ENCODE results near the gene POFUT2.

POFUT2 gene

GRCh38 chr21:45287438-45288391, at the start of gene POFUT2:
Gene POFUT2 (minus strand): TSS chr21:45287895. CDS start chr21:45287871, 24 bp downstream.
- DNase-seq (ENCODE audit: extremely low read depth in 1 of 2, low read depth in 1 of 2): peak; percentile 94 to 97

- DNase-seq (ENCODE audit: extremely low read depth in 1 of 2, low read depth in 1 of 2): no peak
Observed at GRCh38 chr21:45336870-45337269, 49.2 kb upstream of the POFUT2 start.

- DNase-seq (ENCODE audit: extremely low read depth in 1 of 2, low read depth in 1 of 2): no peak
Observed at GRCh38 chr21:45336535-45336810, 48.8 kb upstream of the POFUT2 start.

- no peak for DNase-seq (ENCODE audit: extremely low read depth in 1 of 2, low read depth in 1 of 2)
Observed at GRCh38 chr21:45335761-45336534, 48.3 kb upstream of the POFUT2 start.

- no peak for DNase-seq (ENCODE audit: extremely low read depth in 1 of 2, low read depth in 1 of 2)
Observed at GRCh38 chr21:45335151-45335760, 47.6 kb upstream of the POFUT2 start.

- DNase-seq (ENCODE audit: extremely low read depth in 1 of 2, low read depth in 1 of 2): no peak
Observed at GRCh38 chr21:45334591-45335081, 46.9 kb upstream of the POFUT2 start.

GRCh38 chr21:45334134-45334533, 46.4 kb upstream of the POFUT2 start:
- no peak for DNase-seq (ENCODE audit: extremely low read depth in 1 of 2, low read depth in 1 of 2)

- DNase-seq (ENCODE audit: extremely low read depth in 1 of 2, low read depth in 1 of 2): no peak
Observed at GRCh38 chr21:45333583-45334121, 46.0 kb upstream of the POFUT2 start.

- no peak for DNase-seq (ENCODE audit: extremely low read depth in 1 of 2, low read depth in 1 of 2)
Observed at GRCh38 chr21:45332981-45333582, 45.4 kb upstream of the POFUT2 start.

GRCh38 chr21:45332415-45332814, 44.7 kb upstream of the POFUT2 start:
- DNase-seq (ENCODE audit: extremely low read depth in 1 of 2, low read depth in 1 of 2): no peak

GRCh38 chr21:45331531-45332147, 43.9 kb upstream of the POFUT2 start:
- no peak for DNase-seq (ENCODE audit: extremely low read depth in 1 of 2, low read depth in 1 of 2)

GRCh38 chr21:45330851-45331261, 43.2 kb upstream of the POFUT2 start:
- no peak for DNase-seq (ENCODE audit: extremely low read depth in 1 of 2, low read depth in 1 of 2)

GRCh38 chr21:45330075-45330781, 42.5 kb upstream of the POFUT2 start:
- no peak for DNase-seq (ENCODE audit: extremely low read depth in 1 of 2, low read depth in 1 of 2)

GRCh38 chr21:45329261-45330074, 41.8 kb upstream of the POFUT2 start:
- no peak for DNase-seq (ENCODE audit: extremely low read depth in 1 of 2, low read depth in 1 of 2)

GRCh38 chr21:45328198-45329091, 40.8 kb upstream of the POFUT2 start:
- no peak for DNase-seq (ENCODE audit: extremely low read depth in 1 of 2, low read depth in 1 of 2)

- no peak for DNase-seq (ENCODE audit: extremely low read depth in 1 of 2, low read depth in 1 of 2)
Observed at GRCh38 chr21:45327441-45328197, 39.9 kb upstream of the POFUT2 start.

- no peak for DNase-seq (ENCODE audit: extremely low read depth in 1 of 2, low read depth in 1 of 2)
Observed at GRCh38 chr21:45326891-45327440, 39.3 kb upstream of the POFUT2 start.

All from stimulated activated CD8-positive, alpha-beta memory T cell treated with anti-CD3 and anti-CD28 coated beads, Interleukin-7, amount 100 ng/mL, for 48 hours (primary cell).